ENCODE measurements around the gene CLIP2. TPM values are rescaled to one million over a fixed set of nuclear protein-coding genes. Genes with fewer than 3 reads are reported as not detected.
"Not testable (repeated sequence)": the region's sequence is repeated elsewhere in the genome, so short reads cannot be mapped to it uniquely, and the experiment has no call there.

CLIP2 gene
- total RNA-seq, 1 donor from 2014 or later = 12.5 TPM

DNA sequence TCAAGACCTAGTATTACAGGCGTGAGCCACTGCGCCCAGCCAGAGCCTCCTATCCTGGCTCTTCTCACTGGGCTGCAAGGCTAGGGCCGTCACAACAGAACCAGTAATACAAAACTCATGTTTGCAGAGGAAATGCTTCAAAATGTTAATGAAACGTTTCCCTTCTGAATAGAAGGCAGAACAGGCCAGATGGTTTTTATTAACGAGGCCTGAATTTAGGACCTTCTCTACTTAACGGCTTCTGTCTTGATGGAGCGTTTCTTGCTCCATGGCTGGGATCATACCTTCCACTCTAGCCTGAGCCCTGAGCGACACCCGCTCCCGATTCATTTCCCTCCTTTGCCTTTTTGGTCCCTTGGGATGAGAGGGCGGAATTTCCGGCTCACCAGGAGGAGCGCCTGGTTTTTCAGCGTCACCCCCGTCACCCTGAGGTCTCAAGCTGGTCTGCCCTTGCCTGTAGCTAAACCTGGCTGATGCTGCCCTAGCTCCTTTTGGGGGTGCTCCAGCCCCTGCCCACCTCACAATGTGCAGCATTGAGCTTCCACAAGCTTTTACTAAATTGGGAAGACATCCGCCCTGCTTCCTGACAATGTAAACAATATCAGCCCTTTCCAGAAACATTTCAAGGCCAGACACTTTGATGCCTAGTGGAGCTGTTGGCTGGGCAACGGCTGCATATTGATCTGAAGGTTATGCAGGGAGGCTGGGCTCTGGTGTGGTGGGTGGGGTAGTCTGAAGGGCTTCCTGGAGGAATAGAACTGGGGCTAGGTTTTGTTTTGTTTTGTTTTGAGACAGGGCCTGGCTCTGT, 5.2 kb downstream of the CLIP2 start:
- DNase-seq (ENCODE audit: low spot score) = no peak

DNA sequence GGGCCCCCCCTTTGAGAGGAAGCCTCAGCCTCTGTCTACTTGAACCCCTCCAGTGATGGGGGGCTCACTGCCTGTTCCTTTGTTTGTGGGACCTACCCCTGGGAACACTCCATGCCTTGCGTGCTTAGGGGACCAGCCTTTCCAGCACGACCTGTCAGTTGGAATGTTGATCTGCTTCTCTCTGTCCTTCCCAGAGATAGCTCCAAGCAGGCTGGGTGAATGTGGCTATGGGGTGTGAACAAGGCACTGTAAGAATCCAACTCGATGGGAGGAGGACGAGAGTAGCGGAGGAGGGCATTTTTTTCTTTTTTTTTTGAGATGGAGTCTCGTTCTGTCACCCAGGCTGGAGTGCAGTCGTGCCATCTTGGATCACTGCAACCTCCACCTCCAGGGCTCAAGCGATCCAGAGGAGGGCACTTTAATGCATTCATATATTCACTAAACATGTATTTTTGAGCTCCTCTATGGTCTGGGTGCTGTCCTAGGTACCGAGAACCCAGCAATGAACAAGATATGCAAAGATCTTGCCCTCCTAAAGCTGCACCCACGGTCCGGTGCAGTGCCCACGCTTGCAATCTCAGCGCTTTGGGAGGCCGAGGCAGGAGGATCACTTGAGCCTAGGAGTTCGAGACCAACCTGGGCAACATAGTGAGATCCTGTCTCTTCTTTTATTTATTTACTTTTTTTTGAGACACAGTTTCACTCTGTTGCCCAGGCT, 8.5 kb downstream of the CLIP2 start:
- DNase-seq (ENCODE audit: low spot score) = no peak

DNA sequence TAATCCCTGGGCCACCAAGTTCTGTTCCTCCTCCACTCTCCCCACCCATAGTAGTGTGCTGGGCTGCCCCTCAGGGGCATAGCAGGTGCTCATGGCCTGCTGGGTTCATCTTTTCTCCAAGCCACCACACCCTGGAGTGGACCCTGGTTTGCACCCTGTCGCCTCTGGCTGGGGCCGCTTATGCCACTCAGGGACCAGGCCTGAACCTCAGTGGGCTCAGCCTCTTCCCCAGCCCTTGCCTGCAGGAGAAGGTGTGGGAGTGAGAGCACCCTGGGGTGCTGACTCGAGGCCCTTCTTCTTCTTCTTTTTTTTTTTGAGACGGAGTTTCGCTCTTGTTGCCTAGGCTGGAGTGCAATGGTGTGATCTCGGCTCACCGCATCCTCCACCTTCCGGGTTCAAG, 10.2 kb downstream of the CLIP2 start:
- no peak for DNase-seq (ENCODE audit: low spot score)

DNA sequence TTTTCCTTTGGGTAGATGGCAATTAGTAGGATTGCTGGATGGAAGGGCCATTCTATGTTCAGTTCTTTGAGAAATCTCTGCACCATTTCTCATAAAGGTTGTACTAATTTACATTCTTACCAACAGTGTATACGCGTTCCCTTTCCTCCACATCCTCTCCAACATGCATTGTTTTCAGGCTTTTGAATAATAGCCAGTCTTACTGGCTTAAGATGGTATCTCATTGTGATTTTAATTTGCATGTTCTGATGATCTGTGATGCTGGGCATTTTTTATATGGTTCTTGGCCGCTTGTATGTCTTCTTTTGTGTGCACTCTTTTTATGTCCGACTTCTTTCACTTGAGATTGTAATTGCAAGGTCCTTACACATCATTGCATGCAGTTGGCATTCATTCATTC, 11.7 kb downstream of the CLIP2 start:
- no peak for DNase-seq (ENCODE audit: low spot score)

DNA sequence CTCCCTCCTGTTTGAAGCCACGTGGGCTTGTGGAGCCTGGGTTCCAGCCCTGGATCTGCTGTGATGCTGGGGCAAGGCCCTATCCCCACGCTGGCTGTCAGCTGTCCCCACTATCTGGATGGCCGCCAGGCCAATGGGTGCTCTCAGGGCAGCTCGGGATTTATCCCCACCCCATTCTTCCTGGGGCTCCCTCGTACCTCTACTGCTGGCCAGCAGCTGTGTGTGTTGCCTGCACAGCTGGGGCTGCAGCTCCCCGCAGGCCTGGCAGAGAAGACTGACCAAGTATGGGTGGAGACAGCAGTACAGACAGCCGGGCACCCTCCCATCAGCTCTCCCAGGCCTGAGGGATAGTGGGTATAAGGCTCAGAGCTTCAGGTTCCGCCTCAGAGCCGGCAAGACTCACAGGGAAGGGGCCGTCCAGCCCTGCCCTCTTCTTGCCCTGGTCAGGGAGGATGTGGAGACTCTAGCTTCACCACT, 13.6 kb downstream of the CLIP2 start:
- no peak for DNase-seq (ENCODE audit: low spot score)

DNA sequence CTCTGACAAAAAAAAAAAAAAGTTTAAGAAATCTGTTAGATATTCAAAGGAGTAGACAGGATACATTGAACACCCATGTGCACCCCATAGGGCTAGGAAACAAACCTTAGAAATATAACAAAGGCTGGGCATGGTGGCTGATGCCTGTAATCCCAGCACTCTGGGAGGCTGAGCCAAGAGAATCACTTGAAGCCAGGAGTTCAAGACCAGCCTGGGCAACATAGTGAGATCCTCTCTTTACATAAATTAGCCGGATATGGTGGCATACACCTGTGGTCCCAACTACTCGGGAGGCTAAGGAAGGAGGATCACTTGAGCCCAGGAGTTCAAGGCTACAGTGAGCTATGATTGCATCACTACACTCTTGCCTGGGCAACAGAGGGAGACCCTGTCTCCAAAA, 15.3 kb downstream of the CLIP2 start:
- no peak for DNase-seq (ENCODE audit: low spot score)

DNA sequence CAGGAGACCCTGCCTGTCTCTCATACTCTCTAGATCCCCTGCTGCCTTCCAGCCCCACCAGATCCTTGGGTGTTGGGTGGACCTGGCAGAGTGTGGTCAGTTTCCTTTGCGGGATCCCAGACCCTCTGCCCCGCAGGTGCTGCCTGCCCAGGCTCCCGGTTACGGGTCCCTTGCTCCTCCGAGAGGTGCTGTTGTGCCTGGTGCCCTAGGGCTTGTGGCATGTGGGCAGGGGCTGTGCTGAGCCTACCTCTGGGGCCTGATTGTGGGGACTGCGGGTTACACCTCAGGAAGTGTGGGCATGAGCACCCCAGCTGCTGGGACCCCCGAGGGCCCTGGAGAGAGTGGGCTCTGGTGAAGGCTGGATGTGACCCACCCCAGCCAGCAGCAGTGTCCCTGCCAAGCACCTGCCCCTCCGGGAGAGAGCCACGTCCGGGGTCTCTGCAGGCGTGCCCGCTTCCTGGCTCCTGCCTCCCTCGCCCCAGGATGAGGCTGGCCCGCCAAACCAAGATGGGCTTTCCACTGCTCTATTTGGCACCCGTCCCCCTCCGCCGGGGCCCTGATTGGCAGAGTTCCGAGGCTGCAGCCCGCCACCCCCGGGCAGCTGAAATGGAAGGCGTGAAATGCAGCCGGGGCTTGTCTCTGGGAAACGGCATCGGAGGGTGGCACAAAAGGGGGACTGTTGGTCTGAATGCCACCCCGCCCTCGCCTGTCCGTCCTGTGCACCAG, 17.0 kb downstream of the CLIP2 start:
- DNase-seq (ENCODE audit: low spot score) = no peak

DNA sequence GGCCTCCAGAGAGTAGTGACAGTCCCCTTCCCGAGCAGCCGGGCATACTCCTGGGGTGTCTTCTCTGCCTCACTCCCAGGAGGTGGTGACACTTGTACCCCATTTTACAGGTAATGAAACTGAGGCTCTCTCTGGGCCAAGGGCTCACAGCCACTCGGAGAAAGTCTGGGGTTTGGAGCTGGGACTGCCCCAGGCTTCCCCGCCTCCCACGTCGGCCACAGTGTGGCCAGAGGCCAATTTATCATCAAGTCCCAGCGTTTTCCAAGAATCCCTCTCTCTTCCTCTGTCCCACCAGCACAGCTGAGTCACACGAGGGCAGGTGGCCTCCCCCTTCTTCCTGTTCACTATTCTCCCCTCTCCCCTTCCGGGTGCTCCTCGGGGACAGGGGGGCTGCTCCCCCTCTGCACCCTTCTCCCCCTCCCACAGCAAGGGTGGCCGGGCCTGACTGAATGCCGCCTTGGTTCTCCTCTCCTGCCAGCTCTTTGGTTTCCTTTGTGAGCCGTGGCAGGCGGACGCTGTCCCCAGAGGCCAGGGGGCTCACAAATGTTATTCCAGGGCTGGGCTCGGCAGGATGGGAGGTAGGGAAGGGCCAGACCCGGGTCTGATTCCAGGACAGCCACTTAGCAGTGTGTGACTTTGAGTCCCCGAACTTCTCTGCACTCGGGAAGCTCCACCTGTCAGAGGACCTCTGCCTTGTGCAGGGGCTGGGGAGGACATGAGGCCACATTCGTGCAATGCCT, 17.7 kb downstream of the CLIP2 start:
- DNase-seq (ENCODE audit: low spot score) = no peak

DNA sequence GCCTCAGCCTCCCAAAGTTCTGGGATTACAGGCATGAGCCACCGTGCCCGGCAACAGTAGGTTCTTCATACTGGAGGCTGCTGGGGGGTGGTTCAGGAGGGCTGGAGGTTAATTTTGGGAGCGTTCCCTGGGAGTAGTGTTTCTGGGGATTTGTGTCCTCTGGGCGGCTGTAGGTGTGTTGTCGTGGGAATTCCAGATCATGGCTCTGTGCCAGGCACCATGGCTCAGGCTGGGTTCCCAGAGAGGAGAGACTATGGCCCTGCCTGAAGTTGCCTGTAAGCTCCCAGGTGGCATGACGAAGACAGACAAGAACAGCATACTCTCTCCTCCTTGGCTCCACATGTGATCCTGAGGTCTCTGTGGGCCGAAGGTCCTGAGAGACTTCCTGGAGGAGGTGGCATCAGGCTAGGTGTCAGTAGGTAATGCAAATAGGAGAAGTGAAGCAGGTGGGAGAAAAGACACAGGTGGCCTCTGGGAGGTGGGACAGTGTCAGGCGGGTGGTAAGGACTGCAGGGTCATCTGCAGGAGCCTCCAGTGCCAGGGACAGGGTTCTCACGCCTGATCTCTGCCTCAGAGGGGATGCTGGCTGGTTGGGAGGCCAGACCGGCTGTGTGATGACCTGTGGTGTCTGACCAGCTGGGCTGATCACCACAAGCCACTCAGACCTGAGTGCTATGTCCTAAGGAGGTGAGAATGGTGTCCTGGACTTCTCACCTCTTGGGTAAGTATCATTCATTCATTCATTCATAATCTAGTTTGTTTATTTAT, 18.7 kb downstream of the CLIP2 start:
- no peak for DNase-seq (ENCODE audit: low spot score)

DNA sequence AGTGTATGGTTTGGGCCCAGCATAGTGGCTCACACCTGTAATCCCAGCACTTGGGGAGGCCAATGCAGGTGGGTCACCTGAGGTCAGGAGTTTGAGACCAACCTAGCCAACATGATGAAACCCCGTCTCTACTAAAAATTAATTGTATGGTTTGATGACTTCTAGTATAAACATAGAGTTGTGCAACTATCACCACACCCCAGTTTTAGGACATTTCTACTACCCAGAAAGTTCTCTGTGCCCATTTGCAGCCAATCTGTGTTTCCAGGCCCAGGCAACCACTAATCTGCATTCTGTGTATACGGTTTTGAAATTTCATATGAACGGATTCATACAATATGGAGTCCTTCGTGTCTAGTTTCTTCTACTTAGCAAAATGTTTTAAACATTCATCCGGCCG, 20.0 kb downstream of the CLIP2 start:
- DNase-seq (ENCODE audit: low spot score) = no peak

DNA sequence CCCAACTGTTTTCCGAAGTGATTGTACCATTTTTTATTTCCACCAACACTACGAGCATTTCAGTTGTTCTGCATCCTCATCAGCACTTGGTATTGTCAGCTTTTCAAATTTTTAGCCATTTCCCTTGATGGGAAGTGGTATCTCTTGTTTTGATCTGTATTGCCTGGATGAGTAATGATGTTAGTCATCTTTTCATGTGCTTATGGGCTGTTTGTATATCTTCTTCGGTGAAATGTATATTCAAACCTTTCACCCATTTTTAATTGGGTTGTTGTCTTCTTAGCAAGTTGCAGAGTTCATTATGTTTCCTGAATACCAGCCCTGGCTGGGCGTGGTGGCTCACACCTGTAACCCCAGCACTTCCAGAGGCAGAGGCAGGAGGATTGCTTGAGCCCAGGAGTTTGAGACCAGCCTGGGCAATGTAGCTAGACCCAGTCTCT, 22.1 kb downstream of the CLIP2 start:
- no peak for DNase-seq (ENCODE audit: low spot score)

DNA sequence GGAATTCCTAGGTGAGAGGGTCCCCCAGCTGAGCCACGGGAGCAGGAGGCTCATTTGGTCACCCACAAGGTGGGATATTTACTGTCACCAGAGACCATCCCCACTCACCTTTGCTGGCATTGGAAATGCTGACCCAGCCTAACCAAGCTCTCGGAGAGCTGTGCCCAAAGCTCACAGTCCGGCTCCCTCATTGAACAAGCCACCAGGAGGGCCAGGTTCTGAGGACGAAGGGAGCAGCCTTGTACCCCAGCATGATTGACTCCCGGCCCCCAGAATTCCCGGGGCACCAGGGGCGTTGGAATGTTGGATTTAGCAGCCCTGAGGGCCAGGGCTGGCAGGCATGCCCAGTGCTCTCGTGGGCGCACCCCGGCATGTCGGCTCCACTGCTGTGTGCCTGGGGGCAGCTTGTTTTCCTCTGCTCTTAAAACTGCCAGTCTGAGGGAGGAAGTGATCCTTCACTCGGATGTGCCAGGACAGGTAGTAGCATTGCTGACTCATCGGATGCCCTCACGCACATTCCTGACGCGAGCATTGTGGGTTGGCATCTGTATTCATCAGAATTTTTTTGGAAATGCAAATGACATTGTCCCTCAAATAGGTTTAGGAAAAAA, 23.3 kb downstream of the CLIP2 start:
- no peak for DNase-seq (ENCODE audit: low spot score)

DNA sequence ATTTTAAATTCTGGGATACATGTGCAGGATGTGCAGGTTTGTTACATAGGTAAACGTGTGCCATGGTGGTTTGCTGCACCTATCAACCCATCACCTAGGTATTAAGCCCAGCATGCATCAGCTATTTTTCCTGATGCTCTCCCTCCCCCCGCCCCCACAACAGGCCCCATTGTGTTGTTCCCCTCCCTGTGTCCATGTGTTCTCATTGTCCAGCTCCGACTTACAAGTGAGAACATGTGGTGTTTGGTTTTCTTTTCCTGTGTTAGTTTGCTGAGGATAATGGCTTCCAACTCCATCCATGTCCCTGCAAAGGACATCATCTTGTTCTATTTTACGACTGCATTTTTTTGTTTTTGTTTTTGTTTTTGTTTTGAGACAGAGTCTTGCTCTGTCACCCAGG, 26.7 kb downstream of the CLIP2 start:
- not testable (repeated sequence) for DNase-seq (ENCODE audit: low spot score)

DNA sequence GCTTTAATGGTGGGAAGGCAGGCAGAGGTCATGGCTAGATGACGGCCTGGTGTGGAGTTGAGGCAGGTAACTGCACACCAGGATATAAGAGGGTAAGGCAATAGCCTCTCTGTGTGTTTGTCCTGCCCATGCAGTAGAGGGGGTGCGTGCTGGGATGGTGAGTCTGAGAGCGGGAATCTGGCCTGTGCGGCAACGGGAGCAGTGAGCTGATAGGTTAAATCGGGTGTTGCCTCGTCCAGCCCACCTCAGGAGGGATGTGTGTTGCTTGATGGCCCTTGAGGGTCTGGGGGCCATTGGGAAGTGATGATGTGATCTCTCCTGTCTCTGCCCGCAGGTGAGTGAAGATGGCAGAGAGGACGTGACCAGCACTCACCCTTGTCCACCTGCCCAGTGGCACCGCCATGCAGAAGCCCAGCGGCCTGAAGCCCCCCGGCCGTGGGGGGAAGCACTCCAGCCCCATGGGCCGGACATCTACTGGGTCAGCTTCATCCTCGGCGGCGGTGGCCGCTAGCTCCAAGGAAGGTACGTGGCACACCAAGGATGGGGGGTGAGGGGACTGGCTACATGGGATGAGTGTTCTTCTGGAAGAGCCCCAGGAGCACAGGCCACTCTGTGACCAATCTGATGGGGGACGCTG, 28.1 kb downstream of the CLIP2 start:
- DNase-seq (ENCODE audit: low spot score) = no peak

DNA sequence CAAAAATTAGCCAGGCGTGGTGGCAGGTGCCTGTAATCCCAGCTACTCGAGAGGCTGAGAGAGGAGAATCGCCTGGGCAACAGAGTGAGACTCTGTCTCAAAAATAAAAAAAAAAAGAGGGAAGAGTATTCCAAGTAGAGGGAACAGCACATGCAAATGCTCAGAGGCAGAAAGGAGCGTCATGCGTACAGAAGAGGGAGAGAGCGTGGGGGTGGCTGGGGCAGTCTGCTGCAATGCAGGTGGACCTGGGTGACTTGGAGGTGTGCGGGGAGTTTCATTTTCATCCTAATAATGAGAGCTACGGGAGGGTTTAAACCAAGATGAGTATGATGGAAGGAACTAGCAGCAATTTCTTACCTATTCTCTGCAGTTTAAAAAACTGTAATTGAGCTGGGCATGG, 28.8 kb downstream of the CLIP2 start:
- no peak for DNase-seq (ENCODE audit: low spot score)

DNA sequence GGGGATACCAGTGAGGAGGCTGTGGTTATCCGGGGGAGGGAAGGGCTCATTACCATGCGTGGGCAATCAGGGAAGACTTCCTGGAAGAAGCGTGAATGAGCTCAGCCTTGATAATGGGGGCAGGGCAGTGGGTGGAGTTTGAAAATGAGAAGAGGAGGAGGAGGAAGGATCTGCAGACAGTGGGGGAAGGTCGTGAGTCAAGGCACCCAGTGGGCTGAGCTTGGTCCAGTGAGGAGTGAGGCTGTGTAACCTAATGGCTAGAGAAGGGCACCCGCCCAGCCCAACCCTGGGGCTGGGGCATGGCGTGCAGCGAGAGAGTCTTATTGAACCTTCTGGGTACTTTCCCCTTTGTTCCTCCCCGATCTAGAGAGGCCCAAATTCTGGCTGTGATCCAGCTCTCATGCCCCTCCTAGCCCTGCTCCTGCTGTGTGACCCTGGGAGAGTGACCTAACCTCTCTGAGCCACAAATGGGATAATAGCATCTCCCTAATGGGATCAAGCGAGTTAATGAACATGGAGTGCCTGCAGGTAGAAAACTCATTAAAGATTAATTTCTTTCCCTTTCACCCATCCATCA, 31.5 kb downstream of the CLIP2 start:
- DNase-seq (ENCODE audit: low spot score) = no peak

DNA sequence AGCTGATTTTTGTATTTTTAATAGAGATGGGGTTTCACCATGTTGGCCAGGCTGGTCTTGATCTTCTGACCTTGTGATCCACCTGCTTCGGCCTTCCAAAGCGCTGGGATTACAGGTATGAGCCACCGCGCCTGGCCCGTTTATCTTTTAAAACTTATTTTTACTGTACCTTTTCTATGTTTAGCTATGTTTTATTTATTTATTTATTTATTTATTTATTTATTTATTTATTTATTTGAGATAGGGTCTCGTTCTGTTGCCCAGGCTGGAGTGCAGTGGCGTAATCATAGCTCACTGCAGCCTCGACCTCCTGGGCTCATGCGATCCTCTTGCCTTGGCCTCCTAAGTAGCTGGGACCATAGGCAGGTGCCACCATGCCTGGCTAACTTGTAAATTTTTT, 33.7 kb downstream of the CLIP2 start:
- not testable (repeated sequence) for DNase-seq (ENCODE audit: low spot score)

DNA sequence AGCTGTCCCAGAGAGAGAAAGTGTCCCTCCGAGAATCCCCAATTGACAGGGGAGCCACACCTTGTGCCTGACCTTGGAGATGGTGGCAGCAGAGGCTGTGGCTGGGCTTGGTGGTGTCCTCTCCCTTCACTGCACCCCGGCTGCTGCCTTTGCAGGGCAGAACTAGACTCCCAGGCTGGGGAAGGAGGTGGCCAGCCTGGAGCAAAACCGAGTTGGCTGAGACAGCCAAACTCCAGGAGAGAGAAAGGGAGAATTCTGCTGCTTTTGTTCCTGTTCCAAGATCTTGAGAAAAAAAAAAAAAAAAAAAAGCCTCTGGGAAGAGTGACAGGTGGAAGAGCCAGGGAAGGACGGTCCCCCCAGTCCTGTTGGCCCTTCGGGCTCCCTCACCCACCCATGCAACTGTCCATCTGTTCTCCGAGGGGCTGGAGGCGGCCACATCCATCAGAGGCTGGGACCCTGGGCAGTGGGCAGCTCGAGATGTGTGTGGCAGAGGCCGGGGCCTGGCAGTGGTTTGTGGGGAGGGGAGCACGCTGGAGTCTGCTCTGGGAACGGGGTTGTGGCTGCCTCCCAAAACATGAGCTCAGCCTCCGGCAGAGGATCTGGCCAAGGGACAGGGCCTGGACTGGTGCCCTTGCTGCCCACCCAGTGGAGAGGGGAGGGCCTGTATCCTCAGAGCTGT, 35.5 kb downstream of the CLIP2 start:
- no peak for DNase-seq (ENCODE audit: low spot score)

DNA sequence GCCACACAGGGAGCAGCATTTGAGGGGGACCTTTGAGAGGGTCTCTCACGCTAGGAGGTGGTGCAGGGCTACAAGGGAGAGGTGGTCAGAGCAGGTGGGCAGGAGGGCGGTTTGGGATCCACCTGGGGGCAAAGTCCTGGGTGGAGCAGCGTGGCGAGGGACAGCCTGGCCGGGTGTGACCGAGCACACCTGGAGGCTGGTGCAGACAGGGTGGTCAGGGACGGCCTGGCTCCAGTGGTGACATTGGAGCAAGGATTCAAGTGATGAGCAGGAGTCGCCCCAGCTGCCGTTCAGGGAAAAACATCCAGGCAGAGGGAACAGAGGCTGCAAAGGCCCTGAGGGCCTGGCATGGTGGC, 36.0 kb downstream of the CLIP2 start:
- DNase-seq (ENCODE audit: low spot score) = no peak
